Stimulated activated CD4-positive, alpha-beta T cell treated with anti-CD3 and anti-CD28 coated beads, Interleukin-15, amount 100 ng/mL, for 24 hours (primary cell): Measurements from ENCODE around the gene GAST.
A peak's percentile ranks its signal among the peaks of the same experiment; 100 is the strongest.
"Not testable (repeated sequence)": the region's sequence is repeated elsewhere in the genome, so short reads cannot be mapped to it uniquely, and the experiment has no call there.

Experiments
- DNase-seq: peaks from one replicate; pipeline ENCODE4 v3.0.0-alpha.2; 2020

GAST gene, protein sequence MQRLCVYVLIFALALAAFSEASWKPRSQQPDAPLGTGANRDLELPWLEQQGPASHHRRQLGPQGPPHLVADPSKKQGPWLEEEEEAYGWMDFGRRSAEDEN

DNA sequence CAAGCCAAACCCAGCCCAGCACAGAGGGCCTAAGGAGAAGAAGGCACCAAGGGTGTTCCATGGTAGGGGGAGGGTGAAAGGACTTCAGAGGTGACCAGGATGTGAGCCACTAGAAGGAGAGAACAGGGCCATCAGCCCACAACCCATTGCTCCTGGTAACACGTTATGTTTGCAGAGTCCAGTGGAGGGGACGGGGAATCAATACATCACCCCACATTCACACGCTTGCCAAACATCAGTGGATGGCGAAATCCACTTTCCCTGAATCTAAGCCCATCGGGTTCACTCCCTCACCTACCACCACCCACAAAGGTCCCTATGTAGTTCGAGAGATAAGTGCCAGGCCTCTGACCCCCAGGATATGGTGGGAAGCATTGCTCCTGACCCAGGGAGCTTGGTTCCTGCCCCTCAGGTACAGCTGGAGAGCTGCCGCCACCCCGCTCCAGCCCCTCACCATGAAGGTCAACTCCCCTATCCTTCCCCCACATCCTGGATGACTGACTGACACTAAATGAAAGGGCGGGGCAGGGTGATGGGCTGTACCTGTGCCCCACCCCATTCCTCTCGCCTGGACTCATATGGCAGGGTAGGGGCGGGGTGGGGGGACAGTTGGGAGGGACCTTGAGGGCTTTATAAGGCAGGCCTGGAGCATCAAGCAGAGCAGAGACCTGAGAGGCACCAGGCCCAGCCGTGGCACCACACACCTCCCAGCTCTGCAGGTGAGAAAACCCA, at the start of gene GAST:
GAST (plus strand) TSS at position 663 of the 732 bp plus-strand sequence. CDS start 3,106 bp downstream, outside the sequence.
- no peak for DNase-seq

DNA sequence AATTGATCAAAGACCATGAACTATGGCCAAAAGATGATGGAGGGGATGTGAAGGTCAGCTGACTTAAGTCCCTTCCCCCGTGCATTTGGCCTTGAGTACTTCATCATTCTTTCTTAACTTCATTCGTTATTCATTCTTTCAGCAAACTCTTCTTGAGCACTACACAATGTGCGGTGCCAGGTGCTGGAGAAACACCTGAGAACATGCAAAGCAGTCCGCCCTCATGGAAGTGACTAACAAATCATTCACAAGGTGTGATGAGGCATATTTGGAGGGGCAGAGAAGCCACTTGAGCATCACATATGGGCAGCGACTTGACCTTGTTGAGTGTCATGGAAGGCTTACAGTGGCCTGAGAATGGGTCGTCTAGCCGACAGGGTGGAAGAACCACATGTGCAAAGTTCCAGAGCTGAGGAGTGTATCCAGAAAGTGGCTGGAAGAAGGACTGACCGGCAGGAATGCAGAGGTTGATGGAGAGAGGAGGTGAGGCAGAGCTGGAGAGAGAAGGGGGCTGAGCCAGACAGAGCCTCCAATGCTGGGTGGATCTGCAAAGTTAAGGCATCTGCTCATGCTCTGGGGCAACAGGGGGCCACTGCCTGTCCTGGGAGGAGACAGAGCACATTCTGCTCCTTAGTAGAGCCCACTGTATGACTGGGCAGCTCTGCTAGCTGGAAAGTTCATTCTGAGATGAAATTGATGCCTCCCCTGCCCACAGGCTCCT, 48.5 kb upstream of the GAST start:
- no peak for DNase-seq

DNA sequence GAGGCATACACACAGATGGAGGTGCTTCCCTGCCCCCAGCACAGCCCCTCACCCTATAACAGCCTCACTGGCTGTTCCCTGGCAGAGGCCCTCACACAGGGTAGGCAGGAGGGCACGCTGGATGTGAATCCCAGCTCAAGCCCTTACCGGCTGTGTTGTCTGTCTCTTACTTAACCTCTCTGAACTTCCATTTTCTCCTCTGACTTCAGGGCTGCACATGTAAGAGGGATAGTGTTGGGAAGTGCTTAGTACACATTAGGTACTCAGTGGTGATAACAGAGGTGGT, 48.0 kb upstream of the GAST start:
- DNase-seq, result no peak

DNA sequence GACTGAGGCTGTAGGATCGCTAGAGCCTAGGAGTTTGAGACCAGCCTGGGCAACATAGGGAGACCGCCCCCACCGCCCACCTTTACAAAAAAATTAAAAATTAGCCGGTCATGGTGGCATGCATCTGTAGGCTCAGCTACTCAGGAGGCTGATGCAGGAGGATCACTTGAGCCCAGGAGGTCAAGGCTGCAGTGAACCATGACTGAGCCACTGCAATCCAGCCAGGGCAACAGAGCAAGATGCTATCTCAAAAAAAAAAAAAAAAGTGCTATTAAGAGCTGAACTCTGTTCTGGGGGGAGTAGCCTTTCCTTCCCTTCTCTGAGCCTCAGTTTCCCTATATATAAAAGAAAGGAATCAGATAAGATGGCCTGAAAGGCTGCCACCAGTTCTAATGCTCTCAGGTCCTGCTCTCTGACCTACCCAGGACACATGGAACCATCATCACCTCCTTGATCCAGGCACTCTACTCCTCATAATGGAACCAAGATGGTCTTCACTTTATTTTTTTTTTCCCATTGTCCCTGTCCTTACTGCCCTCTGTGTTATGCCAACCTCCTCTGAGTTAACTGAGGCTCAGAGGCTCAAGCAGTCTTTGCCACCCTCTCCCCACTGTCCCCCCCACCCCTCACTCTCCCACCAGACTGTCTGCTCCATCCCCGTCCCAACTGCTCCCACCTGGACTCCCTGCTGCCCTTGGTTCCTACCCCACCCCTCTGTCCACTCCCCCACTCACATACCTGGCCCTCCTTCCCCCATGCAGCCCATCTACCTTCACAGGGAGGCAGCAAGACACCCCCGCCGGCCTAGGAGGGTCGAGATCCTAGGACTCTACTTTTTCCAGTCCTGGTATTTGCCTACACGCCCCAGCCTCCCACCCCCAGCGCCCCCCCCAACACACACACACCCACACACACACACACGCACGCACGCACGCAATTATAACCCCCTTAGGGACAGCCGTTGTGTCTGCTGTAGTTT, 47.3 kb upstream of the GAST start:
- DNase-seq, result no peak

DNA sequence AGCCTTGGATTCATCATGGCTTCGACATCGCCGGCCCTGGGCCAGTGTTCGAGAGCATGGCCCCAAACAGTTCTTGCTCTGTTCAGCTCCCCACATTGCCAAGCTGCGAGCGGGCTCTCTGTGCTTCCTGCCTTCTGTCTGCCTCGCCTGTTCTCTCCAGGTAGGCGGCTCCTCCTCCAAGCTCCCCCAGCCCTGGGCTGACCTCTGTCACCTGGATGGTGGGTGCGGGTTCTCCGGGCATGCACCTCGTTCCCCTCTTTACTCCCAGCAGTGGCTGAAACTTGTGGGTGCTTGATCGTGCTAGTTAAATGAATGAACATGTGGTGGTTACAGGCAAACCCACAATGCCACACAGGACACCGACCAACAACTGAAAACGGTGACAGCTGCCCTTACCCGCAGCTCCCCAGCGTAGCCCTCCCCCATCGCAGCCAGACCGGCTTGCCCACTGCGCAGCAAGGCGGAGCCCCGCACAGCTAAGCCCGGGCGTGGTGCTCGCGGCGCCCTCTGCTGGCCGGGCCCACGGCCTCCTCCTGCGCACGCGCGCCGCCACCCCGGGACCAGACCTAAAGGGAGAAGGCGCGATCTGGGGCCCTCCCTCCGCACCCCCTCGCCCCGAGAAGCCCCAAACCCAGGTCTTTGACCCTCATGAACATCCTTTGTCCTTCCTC, 46.4 kb upstream of the GAST start:
- peak; percentile 93 for DNase-seq

DNA sequence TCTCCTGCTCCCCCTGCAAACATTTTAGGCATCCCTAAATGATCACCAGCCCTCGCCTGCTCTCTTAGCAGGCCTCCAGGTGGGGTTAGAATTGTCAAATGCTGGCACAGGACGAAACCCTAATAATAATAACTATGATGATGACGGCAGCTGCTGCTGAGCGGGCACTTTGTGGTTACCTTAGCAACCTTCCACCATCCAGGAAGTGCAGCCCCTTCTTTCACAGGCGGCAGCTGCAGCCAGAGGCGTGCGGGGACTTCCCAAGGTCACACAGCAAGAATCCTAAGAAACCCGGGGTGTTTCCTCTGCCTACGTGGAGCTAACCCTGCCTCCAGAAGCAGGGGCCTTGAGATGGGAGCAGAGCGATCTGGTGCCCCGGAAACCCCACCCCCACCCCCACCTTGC, 45.9 kb upstream of the GAST start:
- DNase-seq, result peak; percentile 82

DNA sequence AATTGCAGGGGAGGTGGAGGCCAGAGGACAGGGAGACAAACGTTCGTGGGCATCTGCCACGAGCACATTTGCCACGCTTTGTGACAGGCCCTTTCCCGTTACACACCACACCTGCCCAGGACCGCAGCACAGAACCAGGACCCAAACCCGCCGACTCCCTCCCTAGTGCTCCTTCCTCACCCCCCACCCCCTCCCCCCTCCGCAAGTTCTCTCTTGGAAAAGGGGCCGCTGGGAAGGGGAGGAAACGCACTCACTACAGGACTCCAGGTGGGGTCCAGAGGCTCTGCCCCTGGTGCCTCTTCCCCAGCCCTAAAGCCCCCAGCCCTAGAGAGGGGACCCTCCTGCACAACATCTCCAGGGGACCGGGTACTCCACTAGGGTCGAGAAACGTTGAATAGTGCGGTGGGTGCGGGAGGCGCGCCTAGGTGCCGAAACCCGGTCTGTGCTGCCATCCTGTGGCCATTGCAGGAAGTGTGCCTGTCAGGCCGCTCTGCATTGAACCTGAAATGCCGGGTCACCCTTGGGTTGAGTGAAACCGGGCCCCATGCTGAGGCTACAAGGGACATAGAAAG, 45.3 kb upstream of the GAST start:
- peak; percentile 93 for DNase-seq

DNA sequence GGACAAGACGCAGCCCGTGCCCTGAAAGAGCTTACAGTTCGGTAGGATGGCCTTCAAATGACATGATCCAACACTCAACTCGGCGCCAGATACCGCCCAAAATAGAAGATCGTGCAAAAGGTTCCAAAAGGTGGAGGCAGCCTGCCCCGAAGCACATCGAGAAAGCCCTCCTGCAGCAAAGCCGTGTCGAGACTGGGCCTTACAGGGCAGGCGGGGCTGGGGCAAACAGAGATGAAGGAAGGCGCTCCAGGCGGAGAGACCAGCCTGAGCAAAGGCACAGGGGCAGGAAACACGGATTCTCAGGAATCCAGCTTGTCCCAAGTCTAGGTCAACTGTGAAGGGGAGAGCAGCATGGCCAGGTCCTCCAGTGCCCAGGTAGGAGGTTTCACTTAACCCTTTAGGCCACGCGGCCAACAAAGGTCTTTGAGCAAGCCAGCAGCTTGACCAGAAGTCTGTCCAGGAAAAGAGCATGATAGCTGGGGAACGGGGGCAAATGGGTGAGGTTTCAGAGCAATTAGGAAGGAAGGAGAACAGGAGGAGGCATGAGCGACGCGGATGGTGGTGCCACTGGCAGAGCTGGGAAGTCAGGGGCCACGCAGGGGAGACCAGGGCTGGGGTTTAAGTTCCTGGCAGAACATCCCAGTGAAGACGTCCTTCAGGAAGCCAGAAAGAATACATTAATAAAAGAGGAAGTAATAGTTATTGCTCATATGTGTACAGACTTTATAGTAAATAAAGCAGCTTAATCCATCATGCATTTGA, 44.7 kb upstream of the GAST start:
- no peak for DNase-seq

DNA sequence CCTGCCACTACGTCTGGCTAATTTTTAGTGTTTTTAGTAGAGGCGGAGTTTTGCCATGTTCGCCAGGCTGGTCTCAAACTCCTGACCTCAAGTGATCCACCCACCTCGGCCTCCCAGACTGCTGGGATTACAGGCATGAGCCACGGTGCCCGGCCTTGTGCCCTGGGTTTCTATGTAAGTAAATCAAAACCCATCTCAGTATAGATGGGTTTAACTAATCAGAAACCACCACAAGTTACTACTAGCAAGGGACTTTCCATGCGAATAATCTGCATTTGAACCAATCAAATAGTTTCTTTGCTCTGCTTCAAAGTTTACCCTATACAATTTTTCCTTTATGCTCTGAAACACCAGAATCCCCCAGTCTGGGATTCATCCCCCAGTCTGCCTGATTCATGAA, 40.0 kb upstream of the GAST start:
- no peak for DNase-seq

DNA sequence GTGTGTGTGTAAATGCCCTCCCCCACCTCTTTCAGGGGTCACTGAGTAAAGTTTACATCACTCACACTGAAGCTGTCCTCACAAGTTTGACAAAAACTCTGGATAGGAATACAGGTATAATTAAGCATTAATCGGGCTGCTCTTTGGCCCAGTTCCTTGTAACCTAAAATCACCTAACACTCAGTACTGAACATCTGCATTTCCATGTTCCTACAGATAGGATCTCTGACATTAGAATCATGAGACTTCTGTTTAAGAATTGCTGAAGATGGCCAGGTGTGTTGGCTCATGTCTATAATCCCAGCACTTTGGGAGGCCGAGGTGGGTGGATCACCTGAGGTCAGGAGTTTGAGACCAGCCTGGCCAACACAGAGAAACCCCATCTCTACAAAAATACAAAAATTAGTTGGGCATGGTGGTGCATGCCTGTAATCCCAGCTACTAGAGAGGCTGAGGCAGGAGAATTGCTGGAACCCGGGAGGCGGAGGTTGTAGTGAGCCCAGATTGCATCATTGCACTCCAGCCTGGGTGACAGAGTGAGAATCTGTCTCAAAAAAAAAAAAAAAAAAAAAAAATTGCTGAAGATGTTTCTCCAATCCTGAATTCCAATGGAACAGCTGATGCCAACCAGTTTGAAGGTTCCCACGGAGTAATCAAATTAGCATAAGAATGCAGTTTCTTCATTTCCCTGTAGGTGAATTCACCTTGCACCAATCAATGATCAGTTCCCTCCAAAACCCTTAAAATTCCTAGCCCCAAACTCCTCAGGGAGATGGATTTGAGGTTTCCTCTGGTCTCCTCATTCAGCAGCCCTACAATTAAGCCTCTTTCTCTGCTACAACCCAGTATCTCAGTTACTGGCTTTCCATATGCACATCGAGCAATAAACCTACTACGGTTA, 36.7 kb upstream of the GAST start:
- DNase-seq, result not testable (repeated sequence)

DNA sequence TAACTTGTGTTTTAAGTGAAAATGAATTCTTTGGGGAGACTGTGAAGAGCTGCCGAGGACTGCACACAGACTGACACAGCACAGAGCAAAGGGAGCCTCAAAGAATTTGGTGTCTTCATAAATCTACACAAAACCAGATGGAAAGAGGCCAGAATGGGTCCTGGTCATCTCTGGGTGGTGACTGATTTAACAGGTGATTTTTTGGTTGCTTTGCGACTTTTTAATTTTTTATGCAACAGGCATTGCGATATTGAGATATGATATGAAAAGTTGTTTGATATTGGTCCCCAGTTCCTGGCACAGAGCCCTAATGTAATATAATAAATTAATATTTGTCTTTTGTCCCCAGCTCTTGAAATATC, 36.1 kb upstream of the GAST start:
- no peak for DNase-seq

DNA sequence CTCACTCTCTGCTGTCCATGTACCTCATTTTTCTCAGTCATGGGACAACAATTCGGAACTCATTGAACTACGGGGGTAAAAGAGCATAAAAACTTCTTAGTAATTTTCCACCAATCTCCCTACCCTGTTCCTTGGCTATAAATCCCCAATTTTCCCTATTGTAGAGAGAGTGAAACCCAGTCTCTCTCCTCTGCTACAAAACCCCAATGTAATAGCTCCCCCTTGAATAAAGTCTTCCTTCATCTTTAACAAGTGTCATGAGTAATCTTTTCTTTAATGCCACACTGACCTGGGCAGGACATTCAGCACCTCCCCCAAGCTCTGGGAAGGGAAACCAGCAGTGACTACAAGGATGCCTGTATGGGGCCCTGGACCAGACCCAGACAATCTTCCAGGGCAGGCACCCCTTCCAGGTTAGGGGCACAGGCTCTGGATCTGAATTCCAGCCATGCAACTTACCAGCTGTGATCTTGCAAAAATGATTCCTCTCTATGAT, 33.7 kb upstream of the GAST start:
- no peak for DNase-seq

DNA sequence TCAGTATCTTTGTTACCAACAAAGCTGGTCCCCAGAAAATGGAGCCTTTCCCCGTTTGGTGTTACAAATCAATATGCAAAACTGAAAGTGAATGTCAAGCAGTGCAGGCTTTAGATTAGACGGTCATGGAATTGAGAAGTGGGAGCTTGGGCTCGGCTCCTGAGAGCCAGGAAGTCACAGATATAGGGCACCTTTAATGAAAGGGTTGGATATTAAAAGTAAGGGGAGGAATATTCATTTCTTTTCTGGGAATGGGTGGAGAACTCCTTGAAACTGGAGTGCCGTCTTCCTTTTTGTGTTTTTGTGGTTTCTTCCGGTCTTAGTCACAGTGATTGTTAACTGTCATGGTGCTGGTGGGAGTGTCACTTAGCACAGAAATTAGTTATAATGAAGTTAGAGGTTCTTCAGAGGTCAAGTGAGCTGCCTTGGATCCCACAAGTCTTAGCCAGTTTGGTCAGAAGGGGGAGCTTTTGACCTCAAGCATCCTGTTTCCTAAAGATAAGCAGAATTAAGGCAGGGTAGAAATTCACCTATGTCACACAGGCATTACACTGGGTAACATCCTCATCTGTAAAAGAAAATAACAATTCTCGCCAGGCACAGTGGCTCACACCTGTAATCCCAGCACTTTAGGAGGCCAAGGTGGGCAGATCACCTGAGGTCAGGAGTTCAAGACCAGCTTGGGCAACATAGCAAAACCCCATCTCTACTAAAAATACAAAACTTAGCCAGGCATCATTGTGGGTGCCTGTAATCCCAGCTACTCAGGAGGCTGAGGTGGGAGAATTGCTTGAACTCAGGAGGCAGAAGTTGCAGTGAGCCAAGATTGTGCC, 33.0 kb upstream of the GAST start:
- peak; percentile 72 for DNase-seq

DNA sequence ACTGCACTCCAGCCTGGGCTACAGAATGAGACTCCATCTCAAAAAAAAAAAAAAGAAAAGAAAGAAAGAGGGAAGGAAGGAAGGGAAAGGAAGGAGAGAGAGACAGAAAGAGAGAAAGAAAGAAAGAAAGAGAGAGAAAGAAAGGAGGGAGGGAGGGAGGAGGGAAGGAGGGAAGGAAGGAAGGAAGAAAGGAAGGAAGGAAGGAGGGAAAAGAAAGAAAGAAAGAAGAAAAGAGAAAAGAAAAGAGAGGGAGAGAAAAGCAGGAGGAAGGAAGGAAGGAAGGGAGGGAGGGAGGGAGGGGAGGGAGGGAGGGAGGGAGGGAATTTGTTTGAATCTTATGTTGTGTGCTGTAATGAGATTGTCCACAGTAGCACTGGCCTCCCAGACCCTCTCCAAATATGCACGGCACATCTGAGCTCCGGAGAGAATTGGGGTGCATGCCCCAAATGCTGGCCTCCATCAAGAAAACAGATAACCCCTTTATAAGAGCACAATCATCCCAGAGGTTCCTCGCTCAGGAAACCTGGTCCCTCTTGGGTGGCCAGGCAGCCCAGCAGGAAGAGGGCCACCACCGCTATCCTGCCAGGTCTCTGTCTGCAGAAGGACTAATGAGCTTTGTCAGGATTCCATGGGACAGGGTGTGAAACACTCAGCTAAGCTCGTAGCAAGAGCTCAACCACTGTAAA, 32.2 kb upstream of the GAST start:
- no peak for DNase-seq

DNA sequence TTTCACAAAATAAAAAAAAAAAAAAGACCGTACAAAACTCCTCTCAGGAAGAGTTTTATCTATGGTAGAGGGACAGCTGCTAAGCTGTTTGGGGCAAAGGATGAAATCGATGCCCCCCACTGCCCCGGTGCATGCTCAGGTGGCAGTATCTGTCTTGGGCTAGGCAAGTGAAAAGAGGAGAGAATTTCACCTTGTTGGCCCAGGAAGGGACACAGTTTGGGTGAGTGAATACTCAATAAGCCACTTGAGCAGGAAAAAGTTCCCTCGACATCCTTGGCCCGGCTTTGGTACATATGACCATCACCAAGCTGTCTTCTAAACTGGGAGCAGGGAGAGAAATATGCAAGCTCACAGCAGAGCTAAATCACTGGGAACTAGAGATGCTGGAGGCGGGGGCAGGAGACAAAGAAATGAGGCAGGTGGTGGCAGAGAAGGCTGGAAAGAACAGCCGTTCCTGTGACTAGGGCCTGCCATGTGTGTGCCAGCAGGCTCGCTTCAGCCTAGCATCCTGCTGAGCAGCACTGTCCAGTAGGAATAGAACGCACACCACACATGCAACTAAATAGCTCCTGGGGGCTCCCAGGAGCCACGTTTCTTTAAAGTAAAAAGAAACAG, 31.6 kb upstream of the GAST start:
- DNase-seq, result no peak

DNA sequence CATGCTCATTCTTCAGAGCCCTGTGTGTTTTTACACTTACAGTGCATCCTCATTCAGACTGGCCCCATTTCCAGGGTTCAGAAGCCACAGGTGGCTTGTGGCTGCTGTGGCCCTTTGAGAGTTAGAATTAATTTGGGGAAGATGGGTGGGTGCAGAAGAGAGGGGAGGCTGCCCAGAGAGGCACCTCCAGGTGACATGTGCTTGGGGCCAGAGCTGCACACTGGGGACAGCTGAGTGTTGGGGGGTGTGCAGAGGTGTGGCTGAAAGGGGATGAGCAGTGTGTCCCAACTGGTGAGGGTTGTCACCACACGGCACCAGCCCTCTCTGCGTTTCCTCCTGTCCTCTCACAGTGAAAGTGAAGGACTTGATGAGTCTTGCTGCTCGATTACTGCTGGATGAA, 30.4 kb upstream of the GAST start:
- no peak for DNase-seq

DNA sequence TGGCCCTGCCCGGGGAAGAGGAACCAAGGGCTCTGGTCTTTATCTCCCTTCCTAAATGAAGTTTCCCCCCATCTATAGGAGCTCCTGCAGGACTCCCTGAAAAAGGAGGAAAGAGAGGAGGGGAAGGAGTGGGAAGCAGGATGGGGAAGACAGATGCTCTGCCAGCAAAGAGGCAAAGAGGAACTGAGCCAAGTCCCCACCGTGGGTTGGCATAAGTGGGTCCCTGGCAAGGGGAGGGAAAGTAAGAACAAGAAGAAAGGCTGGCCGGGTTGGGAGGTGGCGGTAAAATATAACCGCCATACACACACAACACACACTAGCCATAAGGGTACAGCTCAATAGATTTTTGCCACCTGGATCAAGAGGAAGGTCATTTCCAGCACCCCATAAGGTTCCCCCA, 29.5 kb upstream of the GAST start:
- DNase-seq, result no peak

DNA sequence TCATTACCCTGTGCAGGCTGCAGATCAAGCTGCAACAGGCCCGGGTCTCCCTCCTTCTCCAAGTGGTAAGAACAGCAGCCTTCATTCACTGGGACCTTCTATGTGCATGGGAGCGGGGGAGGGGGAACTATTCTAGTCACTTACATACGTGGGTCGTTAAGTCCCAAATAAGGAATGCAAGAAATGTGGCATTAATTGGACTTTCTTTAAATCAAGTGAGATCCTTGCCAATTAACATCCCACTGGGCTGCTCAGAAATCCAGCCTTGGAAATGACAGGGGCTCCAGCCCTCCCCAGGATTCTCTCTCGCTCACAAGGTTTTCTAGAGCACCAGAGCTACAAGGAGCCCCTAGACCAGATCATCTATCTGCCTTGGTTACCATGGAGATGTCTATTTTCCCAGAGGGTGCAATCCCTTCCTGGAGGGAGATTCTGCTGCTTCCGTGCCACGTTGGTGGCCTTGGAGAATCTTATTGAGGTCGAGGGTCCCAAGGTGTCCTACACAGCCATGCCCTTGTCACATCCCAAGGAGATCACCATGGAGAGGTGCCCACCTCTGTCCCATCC, 28.6 kb upstream of the GAST start:
- no peak for DNase-seq
